Neutrophil (primary cell): ENCODE measurements around the gene NHS.

Experiments used
- H3K27ac ChIP-seq: fragments of 200-600 bp; sonication (generic); 2 replicates; pipeline ENCODE4 v1.5.1; 2016; ENCODE audit warnings: mild to moderate bottlenecking, moderate library complexity
- H3K27me3 ChIP-seq: fragments of 200-600 bp; sonication (generic); 2 replicates; pipeline ENCODE4 v1.6.0; 2016; ENCODE audit warnings: mild to moderate bottlenecking
- H3K36me3 ChIP-seq: fragments of 200-600 bp; sonication (generic); 2 replicates; pipeline ENCODE4 v1.5.1; 2017
- H3K4me1 ChIP-seq, 2 experiments: fragments of 200-600 bp in 1 of 2; sonication (generic) in 1 of 2; 1 replicate in 1 of 2; 2 replicates in 1 of 2; pipeline versions ENCODE4 v1.5.1 to v1.6.1; 2013 to 2016; ENCODE audit warnings: low read depth in 1 of 2, low read length in 1 of 2, mild to moderate bottlenecking in 1 of 2, moderate library complexity in 1 of 2; ENCODE audit not compliant: control insufficient read depth in 1 of 2, insufficient read depth in 1 of 2
- H3K4me3 ChIP-seq, 2 experiments: fragments of 200-600 bp in 1 of 2; sonication (generic) in 1 of 2; 1 replicate in 1 of 2; 2 replicates in 1 of 2; pipeline ENCODE4 v1.5.1; 2013 to 2016; ENCODE audit warnings: low read depth in 1 of 2, low read length in 1 of 2, mild to moderate bottlenecking in 1 of 2, moderate library complexity in 1 of 2
- H3K9me3 ChIP-seq: fragments of 200-600 bp; sonication (generic); 2 replicates; pipeline ENCODE4 v1.5.1; 2016
- TF ChIP-seq, protein P1 (sequence below): fragments of 200-600 bp; sonication (generic); IDR thresholded peaks from 2 replicates; pipeline ENCODE4 v1.5.1; 2016; ENCODE audit warnings: antibody characterized with exemption

NHS gene

DNA sequence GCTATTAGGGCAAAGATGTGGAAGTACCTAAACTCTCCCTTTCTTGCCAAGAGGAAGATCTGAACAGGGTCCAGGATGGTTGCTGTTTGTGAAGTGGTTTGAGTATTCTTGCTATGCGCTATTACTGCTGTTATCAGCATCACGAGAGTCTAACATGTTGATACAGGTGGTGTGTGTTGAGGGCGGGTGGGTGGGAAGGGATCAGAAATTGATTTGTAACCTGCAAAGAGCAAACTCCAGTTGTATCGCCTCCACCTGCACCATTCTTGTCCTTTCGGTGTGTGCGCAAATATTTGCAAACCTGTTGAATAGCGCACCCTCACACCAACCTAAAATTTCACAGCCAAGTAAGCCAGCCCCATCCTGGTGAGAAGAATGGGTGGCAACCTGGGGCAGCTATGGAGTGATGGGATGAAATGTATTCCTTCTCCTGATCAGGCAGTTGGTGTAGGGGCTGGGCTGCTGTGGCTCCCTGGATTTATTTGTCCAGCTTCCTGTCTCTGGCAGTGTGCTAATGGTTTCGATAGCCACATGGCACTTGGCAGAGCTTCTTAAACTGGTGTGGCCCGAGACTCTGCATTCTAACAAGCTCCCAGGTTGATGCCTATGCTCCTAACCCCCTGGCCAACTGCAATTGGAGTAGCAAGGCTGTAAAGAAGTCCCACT is 259.7 kb downstream of the NHS start:
- Histone ChIP-seq H3K27me3 (no peaks in the 10 kb centered on the region), H3K9me3 (no peaks in the 10 kb centered on the region), H3K4me1 (no peaks in the 10 kb centered on the region), H3K4me3 (no peak overlapping the region), H3K27ac (no peak overlapping the region), H3K36me3 (no peaks in the 10 kb centered on the region)
- TF ChIP-seq, protein P1, sequence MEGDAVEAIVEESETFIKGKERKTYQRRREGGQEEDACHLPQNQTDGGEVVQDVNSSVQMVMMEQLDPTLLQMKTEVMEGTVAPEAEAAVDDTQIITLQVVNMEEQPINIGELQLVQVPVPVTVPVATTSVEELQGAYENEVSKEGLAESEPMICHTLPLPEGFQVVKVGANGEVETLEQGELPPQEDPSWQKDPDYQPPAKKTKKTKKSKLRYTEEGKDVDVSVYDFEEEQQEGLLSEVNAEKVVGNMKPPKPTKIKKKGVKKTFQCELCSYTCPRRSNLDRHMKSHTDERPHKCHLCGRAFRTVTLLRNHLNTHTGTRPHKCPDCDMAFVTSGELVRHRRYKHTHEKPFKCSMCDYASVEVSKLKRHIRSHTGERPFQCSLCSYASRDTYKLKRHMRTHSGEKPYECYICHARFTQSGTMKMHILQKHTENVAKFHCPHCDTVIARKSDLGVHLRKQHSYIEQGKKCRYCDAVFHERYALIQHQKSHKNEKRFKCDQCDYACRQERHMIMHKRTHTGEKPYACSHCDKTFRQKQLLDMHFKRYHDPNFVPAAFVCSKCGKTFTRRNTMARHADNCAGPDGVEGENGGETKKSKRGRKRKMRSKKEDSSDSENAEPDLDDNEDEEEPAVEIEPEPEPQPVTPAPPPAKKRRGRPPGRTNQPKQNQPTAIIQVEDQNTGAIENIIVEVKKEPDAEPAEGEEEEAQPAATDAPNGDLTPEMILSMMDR: no peak

DNA sequence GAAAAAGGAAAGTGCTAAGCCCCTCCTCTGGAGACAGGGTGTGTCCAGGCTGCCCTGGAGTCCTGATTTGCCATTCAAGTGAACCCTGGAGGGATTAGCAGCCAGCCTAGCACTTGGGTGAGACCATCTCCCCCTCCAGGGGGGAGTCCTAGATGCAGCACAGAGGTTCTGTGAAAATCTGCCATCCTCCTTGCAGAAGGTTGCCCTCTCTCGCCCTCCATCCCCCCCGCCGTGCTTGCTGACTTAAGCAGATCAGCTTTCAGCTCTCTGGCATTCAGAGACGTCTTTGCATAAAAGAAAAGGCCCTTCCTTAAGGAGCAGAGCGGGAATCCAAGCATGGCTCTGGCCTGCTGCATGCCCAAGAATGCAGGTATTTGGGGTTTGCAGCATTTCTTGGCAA is 260.2 kb downstream of the NHS start:
- no peaks in the 10 kb centered on the region for H3K36me3 ChIP-seq
- TF ChIP-seq, protein P1: no peak
- H3K27ac ChIP-seq: no peak overlapping the region
- no peaks in the 10 kb centered on the region for H3K27me3 ChIP-seq
- no peak overlapping the region for H3K4me3 ChIP-seq
- no peaks in the 10 kb centered on the region for H3K9me3 ChIP-seq
- no peaks in the 10 kb centered on the region for H3K4me1 ChIP-seq

DNA sequence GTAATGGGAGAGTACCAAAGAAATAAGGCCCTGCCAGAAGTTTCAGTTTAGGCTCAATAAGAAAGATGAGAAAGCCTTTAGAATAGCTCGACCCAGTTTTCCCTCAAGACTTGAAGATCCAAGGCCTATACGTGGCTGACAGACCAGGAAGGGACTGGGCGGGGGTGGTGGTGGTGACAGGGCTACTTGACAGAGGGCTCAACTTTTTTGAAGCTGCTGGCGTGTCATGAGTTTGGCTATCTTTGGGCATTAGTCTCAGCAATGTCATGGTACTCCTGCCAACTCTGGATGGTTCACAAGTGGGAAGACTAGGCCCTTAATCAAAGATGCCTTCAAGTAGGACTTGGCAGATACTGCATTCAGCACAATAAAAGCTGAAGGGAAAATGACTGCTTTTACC is 262.2 kb downstream of the NHS start:
- no peaks in the 10 kb centered on the region for H3K4me1 ChIP-seq
- H3K27me3 ChIP-seq: no peaks in the 10 kb centered on the region
- H3K4me3 ChIP-seq: no peak overlapping the region
- H3K27ac ChIP-seq: no peak overlapping the region
- H3K9me3 ChIP-seq: no peaks in the 10 kb centered on the region
- no peaks in the 10 kb centered on the region for H3K36me3 ChIP-seq
- TF ChIP-seq, protein P1: no peak

DNA sequence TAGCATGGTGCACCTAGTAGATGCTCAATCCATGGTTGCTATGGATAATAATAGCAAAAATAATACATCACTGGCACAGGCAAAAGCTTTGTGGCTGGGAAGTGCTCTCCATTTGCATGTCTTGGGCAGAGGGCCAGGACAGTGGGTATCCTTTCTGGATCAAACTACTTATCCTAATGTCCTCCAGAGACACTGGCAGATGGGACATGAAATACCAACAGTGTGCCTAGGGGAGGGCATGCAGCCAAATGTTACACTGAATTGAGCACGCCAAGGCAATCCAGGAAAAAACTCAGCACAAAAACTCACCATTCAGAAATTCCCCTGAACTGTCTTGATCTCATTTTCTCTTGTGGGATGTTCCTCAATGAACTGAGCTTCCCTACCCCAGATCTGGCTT is 263.7 kb downstream of the NHS start:
- Histone ChIP-seq H3K27ac (no peak overlapping the region), H3K4me3 (no peak overlapping the region), H3K27me3 (no peaks in the 10 kb centered on the region), H3K36me3 (no peaks in the 10 kb centered on the region), H3K9me3 (no peaks in the 10 kb centered on the region), H3K4me1 (no peaks in the 10 kb centered on the region)
- TF ChIP-seq, protein P1: no peak

DNA sequence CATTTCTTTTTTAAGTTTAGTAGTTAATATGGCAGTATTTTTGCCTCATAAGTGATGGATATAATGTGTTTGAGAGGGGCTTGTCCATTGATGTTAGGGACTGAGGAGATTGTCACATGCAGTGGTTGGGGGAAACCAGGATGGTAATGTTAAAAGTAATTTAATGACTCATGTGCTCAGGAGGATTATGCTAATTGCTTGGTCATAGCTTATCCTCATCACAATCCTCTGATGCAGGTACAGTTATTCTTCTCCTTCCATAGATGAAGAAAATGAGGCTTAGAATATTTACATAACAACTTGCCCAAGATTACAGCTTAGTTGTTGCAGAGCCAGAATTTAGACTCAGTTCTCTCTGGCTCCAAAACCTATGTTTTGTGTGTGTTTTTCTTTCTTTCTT is 267.9 kb downstream of the NHS start:
- TF ChIP-seq, protein P1: no peak
- no peak overlapping the region for H3K4me3 ChIP-seq
- H3K4me1 ChIP-seq: no peaks in the 10 kb centered on the region

DNA sequence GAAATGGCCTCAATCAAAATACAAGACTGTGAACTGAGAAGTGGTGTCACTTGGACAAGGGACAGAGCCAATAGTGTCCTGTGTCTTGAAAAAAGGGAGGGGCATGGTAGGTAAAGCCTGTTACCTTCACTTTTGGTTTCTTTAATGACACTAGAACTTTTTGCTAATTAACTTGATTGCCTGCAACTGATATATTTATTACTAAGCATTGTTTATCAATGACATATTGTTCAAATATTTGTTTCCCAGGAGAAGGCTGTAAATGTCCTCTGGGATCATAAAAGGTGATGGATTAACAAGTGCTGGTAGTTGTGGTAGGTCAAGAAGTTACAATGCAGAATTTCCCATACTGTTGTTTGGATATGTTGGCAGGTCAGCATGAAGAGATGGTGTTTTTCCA is 268.5 kb downstream of the NHS start:
- H3K4me3 ChIP-seq: no peak overlapping the region
- no peaks in the 10 kb centered on the region for H3K9me3 ChIP-seq
- no peak overlapping the region for H3K27ac ChIP-seq
- TF ChIP-seq, protein P1: no peak
- no peaks in the 10 kb centered on the region for H3K27me3 ChIP-seq
- H3K36me3 ChIP-seq: no peaks in the 10 kb centered on the region
- H3K4me1 ChIP-seq: no peaks in the 10 kb centered on the region

More for the DNA sequence above, 267.9 kb downstream of the NHS start:
- Histone ChIP-seq H3K9me3 (no peaks in the 10 kb centered on the region), H3K27ac (no peak overlapping the region), H3K27me3 (no peaks in the 10 kb centered on the region), H3K36me3 (no peaks in the 10 kb centered on the region)
